Calu3 (cell line): ENCODE data around the gene KDELR1. TPM values are rescaled to one million over a fixed set of nuclear protein-coding genes. Genes with fewer than 3 reads are reported as not detected.

Experiments used
- BruUV-seq: library from RNA; stranded (reverse); fragments of 400-500 nt; replicated peaks from 2 replicates; lab custom pipeline; 2021; lab: Mats Ljungman, UMichigan
- CTCF ChIA-PET: fragments of 300-600 bp; sonication (Branson Sonifier 250); formaldehyde crosslinking; loops from one replicate; lab custom pipeline; 2022; ENCODE audit warnings: antibody characterized with exemption; lab: Charles Lee
- DNase-seq: peaks from one replicate; pipeline ENCODE4 v3.0.0; 2022
- H3K27ac Mint-ChIP-seq: one replicate; pipeline ENCODE4 v1.8.0; 2022; ENCODE audit warnings: mixed read lengths; ENCODE audit not compliant: unreplicated experiment
- H3K27me3 Mint-ChIP-seq: one replicate; pipeline ENCODE4 v1.8.0; 2022; ENCODE audit warnings: mixed read lengths; ENCODE audit not compliant: unreplicated experiment
- H3K36me3 Mint-ChIP-seq: one replicate; pipeline ENCODE4 v1.8.0; 2022; ENCODE audit warnings: mild to moderate bottlenecking, moderate library complexity, mixed read lengths; ENCODE audit not compliant: insufficient read depth, unreplicated experiment
- H3K4me1 Mint-ChIP-seq: one replicate; pipeline ENCODE4 v1.8.0; 2022; ENCODE audit warnings: mild to moderate bottlenecking, low read depth, mixed read lengths; ENCODE audit not compliant: unreplicated experiment
- H3K4me3 Mint-ChIP-seq: one replicate; pipeline ENCODE4 v1.8.0; 2022; ENCODE audit warnings: mild to moderate bottlenecking, low read depth, moderate library complexity, mixed read lengths; ENCODE audit not compliant: unreplicated experiment
- H3K9me3 Mint-ChIP-seq: one replicate; pipeline ENCODE4 v1.8.0; 2022; ENCODE audit warnings: low read depth, mixed read lengths; ENCODE audit not compliant: unreplicated experiment
- CTCF ChIP-seq: fragments of 200-600 bp; IDR thresholded peaks from one replicate; pipeline ENCODE4 v1.8.0; 2022; ENCODE audit warnings: antibody characterized with exemption; ENCODE audit not compliant: unreplicated experiment
- intact Hi-C: fragments of 100-400 bp; cut with micrococcal nuclease; formaldehyde crosslinking; loops from one replicate; pipeline ENCODE4 v1.10.0; 2022; ENCODE audit not compliant: unreplicated experiment
- total RNA-seq: library from RNA; stranded (reverse); gene quantifications from 2 replicates; pipeline ENCODE4 v1.2.3, GENCODE V29; 2022

The KDELR1 gene
- total RNA-seq, 1 experiment from 2014 or later = 194 TPM

DNA sequence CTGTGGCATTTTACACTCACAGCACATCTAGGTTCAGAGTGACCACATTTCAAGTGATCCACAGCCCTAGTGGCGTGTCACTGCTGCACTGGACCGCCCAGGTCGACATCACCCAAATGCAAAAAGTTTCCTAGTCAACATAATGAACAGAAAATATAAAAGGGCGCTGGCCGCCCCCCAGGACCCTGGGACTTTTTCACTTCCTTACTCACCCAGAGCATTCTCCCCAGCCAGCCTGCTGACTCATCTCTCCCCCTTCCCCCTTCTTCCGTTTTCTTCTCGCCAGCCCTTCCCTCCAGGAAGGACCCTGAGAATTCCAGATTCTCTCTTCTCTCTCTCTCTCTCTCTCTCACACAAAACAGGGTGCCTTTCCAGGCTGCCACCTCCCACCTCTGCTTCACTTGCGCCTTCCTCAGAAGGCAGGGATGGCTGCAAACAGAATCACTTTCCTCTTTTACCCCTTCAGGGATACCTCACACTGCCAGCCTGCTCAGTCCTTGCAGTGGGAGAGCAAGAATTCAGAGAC lies 33.4 kb upstream of the KDELR1 start:
- H3K27me3 Mint-ChIP-seq = no peaks in the 10 kb centered on the region
- H3K4me1 Mint-ChIP-seq = peaks cover 19% of the 10 kb centered on the region
- peak overlapping the region; percentile 80 for H3K27ac Mint-ChIP-seq
- no peaks in the 10 kb centered on the region for H3K9me3 Mint-ChIP-seq
- peak; percentile 67 for DNase-seq
- CTCF ChIA-PET = interaction anchor here (0.8 kb wide), 1 partner anchor 67 kb away, joined by 3 read pairs; no protein-coding TSS in a partner anchor
- intact Hi-C loops = no loop called here
- no peaks in the 10 kb centered on the region for H3K36me3 Mint-ChIP-seq
- peak overlapping the region; percentile 45 for H3K4me3 Mint-ChIP-seq
- no peak for TF ChIP-seq CTCF
- BruUV-seq = no TSS peak

GRCh38 chr19:48421548-48421947 lies 30.2 kb upstream of the KDELR1 start:
- no peaks in the 10 kb centered on the region for H3K36me3 Mint-ChIP-seq
- H3K27me3 Mint-ChIP-seq = peaks cover 13% of the 10 kb centered on the region
- CTCF ChIA-PET = no interaction called here
- no peak for TF ChIP-seq CTCF
- H3K9me3 Mint-ChIP-seq = no peaks in the 10 kb centered on the region
- intact Hi-C loops = no loop called here
- H3K27ac Mint-ChIP-seq = no peak overlapping the region
- H3K4me3 Mint-ChIP-seq = no peak overlapping the region
- H3K4me1 Mint-ChIP-seq = peaks cover 19% of the 10 kb centered on the region
- DNase-seq = no peak
- no TSS peak for BruUV-seq

GRCh38 chr19:48419158-48419920 lies 28.0 kb upstream of the KDELR1 start:
- CTCF ChIA-PET = no interaction called here
- DNase-seq = no peak

DNA sequence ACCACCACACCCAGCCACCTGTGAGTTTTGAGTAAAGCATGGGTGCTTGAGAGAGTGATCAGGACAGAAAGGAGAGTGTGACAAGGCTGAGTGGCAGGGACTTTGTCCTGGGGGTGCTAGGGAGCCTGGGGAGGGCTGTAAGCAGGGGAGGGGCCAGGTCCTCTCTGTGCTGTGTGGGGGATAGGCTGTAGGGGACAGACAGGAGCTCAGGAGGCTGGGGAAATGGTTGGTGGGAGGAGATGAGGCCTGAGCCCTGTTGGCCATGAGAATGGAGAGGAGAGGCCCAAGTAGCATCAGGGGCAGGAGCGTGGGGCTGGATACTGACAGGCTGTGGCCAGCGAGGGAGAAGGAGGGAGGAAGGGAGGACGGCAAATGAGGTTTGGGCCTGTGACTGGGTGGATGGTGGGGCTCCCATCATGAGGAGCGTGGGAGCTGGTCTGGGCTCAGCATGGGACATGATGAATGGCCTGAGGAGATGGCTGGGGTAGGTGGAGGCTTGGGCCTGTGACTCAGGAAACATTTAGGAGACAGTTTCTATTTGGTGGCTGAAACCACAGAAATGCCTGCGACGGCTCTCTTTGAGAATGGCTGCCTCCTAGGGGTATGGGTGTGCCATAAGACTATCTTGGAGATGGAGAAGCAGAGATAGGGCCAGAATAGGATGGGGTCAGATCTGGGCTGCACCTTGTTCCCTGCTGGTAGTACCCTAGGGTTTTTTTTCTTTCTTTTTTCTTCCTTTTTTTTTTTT lies 27.1 kb upstream of the KDELR1 start:
- DNase-seq = no peak
- intact Hi-C loops = no loop called here
- Mint-ChIP-seq H3K4me3 (no peak overlapping the region), H3K9me3 (no peaks in the 10 kb centered on the region), H3K4me1 (peaks cover 5% of the 10 kb centered on the region), H3K36me3 (no peaks in the 10 kb centered on the region), H3K27me3 (peaks cover 34% of the 10 kb centered on the region), H3K27ac (no peak overlapping the region)
- TF ChIP-seq CTCF = no peak
- CTCF ChIA-PET = no interaction called here
- BruUV-seq = no TSS peak

More at GRCh38 chr19:48419158-48419920, 28.0 kb upstream of the KDELR1 start:
- no peaks in the 10 kb centered on the region for H3K9me3 Mint-ChIP-seq
- no peak for TF ChIP-seq CTCF
- no TSS peak for BruUV-seq
- intact Hi-C loops = no loop called here
- no peak overlapping the region for H3K4me3 Mint-ChIP-seq
- no peak overlapping the region for H3K27ac Mint-ChIP-seq
- H3K27me3 Mint-ChIP-seq = peaks cover 25% of the 10 kb centered on the region
- H3K4me1 Mint-ChIP-seq = peaks cover 9% of the 10 kb centered on the region
- H3K36me3 Mint-ChIP-seq = no peaks in the 10 kb centered on the region
